Hematopoietic multipotent progenitor cell treated with erythropoietin and hydrocortisone succinate and interleukin-3 and kit ligand, for 8 days (in vitro differentiated cells): ENCODE data around the gene TOLLIP.
"Not testable (repeated sequence)": the region's sequence is repeated elsewhere in the genome, so short reads cannot be mapped to it uniquely, and the experiment has no call there.

Experiments used
- DNase-seq: peaks from one replicate; pipeline ENCODE4 v3.0.0-alpha.2; 2015

The TOLLIP gene

GRCh38 chr11:1309498-1310317 is at the start of gene TOLLIP:
TOLLIP (minus strand) TSS chr11:1309632; CDS start chr11:1309498, 134 bp downstream.
- peak; percentile 92 for DNase-seq

- not testable (repeated sequence) for DNase-seq
Observed at GRCh38 chr11:1358931-1359330, 49.5 kb upstream of the TOLLIP start.

DNA sequence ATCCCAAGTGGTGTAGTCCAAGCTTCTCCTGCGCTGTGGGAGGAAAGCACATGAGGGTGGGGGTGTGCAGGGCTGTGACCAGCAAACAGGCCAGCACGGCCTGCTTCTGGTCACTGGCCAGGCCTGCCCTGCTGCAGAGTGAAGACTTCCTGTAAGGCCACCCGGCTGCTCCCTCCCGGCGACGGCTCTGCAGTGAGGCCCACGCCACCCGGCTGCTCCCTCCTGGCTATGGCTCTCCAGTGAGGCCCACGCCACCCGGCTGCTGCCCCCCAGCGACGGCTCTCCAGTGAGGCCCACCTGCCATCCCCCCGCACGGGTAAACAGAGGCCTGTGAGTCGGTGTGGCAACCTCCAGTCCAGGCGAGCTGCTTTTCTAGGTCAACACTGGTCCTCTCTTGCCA is 48.9 kb upstream of the TOLLIP start:
- no peak for DNase-seq

DNA sequence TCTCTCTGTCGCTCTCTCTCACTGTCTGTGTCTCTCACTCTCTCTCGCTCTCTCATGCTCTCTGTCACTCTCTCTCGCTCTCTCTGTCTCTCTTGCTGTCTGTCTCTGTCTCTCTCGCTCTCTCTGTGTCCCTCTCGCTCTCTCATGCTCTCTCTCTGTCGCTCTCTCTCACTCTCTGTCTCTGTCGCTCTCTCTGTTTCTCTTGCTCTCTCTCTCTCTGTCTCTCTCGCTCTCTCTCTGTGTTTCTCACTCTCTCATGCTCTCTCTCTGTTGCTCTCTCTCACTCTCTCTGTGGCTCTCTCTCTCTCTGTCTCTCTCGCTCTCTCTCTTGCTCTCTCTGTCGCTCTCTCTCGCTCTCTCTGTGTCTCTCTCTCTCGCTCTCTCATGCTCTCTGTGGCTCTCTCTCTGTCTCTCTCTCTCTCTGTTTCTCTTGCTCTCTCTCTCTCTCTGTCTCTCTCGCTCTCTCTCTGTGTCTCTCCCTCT is 47.1 kb upstream of the TOLLIP start:
- DNase-seq: no peak

- no peak for DNase-seq
Observed at GRCh38 chr11:1356007-1356435, 46.6 kb upstream of the TOLLIP start.

GRCh38 chr11:1354125-1354938 is 44.9 kb upstream of the TOLLIP start:
- no peak for DNase-seq

DNA sequence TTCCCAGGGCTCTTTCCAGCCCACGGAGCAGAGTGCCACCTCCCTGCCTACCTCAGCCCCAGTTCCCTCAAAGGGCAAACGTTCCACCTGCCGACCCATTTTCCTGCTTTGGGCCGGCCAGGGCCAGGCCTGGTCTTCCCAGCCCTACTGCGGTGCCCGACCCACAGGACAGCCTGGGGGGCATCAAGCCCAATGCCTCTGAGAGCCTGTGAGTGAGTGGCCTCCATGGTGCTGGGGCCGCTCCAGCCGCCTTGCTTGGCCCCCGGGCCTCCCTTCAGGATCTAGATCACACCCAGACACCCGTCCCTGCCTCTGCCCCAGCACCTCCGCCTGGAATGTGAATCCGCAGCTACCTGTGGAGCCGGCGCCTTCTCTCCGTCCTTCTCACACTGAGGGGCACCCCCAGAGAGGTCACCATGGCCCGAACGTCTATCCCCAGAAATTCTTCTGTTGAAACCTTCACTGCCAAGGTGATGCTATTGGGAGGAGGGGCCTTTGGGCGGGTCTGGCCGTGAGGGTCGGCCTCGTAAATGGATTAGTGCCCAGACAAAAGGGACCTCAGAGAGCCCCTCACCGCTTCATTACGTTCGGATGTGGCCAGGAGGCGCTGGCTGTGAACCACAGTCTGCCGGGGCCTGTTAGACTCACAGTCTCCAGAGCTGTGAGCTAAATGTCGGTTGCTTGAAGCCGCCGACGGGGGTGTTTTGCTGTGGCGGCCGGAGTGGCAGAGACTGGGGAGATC is 44.1 kb upstream of the TOLLIP start:
- DNase-seq: no peak

DNA sequence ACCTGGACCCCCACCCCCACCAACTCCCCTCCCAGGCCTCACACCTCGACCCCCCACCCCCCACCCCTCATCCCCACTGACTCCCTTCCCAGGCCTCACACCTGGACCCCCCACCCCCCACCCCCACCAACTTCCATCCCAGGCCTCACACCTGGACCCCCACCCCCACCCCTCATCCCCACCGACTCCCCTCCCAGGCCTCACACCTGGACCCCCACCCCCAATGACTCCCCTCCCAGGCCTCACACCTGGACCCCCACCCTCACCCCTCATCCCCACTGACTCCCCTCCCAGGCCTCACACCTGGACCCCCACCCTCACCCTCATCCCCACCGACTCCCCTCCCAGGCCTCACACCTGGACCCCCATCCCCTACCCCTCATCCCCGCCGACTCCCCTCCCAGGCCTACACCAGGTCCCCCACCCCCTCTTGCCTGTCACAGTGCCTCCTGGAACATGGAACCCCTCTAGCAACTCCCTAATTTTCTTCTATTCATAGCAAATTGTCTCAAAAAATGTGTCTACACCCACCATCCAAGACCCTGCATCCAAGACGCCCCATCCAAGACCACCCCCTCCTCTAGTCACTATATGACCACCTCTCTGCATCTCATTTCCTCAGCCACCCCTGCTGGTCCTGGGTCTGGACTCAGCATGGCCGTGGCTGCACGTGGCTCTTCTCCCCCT is 43.4 kb upstream of the TOLLIP start:
- DNase-seq: no peak

DNA sequence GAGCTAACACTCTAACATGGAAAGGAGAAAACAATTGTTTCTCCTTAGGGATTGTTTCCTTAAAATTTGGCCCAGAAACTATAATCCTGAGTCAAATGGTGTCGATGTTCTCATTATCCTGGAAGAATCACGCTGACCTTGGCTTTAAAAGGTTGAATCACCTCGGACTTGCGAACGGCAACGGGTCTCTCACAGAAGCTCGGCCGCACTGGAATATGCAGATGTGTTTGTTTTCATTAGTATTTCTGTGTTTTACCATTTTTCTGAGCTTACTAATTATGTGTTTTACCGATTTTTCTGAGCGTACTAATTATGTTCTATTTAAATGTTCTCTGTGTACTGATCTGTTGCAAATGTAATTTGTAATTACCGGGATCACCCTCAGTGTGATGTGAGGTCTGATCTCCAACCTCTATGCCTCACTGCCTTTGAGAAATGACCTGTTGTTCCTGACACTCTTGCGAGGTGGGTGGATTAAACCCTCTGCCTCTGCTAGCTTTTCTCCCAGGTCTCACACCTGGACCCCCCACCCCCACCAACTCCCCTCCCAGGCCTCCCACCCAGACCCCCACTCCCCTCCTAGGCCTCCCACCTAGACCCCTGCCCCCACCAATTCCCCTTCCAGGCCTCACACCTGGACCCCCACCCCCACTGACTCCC is 42.0 kb upstream of the TOLLIP start:
- no peak for DNase-seq

GRCh38 chr11:1350086-1350725 is 40.8 kb upstream of the TOLLIP start:
- no peak for DNase-seq

GRCh38 chr11:1349327-1350041 is 40.1 kb upstream of the TOLLIP start:
- no peak for DNase-seq

GRCh38 chr11:1348796-1349326 is 39.4 kb upstream of the TOLLIP start:
- no peak for DNase-seq

- DNase-seq: no peak
Observed at GRCh38 chr11:1348146-1348795, 38.8 kb upstream of the TOLLIP start.

DNA sequence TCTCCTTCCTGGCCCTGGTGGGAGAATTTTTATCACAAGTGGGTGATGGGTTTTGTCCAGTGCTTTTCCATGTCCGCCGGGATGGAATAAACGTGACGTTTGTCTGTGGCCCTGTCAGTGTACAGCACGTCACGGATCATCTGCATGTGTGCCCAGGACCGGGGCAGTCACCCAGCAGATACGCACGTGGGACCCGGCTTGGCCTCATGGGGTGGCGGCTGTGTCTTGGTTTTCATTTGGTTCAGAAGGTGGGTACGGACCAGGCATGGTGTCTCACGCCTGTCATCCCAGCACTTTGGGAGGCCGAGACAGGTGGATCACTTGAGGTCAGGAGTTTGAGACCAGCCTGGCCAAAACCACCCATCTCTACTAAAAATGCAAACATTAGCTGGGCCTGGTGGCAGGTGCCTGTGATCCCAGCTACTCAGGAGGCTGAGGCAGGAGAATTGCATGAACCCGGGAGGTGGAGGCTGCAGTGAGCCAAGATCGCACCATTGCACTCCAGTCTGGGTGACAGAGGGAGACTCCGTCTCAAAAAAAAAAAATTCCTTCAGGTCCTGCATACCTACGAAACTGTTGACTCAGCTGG is 38.1 kb upstream of the TOLLIP start:
- DNase-seq: not testable (repeated sequence)

- no peak for DNase-seq
Observed at GRCh38 chr11:1346669-1347390, 37.4 kb upstream of the TOLLIP start.

GRCh38 chr11:1345737-1346513 is 36.5 kb upstream of the TOLLIP start:
- no peak for DNase-seq

DNA sequence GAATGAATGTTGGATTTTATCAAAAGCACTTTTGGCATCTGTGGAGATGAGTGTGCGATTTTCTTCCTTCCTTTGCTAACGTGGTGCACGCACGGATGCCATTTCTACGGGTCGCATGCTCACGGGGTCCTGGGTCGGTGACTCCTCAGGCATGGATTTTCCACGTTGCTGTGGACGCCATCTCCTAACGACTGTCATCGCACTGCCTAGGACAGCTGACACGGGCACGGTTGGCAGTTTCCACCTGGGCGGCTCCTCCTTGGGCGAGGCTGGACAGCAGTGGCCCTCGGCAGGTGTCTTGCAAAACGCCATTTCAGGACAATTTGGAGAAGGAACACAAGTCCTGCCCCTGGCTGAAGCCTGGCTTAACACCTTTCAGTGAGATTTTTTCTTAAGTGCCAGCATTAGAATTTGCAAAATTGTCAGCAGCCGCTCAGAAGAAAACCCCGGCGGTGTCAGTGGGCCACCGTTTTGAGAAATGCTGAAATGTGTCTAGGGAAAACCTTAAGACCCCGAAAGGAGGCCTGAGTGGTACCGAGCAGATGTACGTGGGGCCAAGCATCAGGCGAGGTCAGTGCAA is 34.7 kb upstream of the TOLLIP start:
- no peak for DNase-seq
